SK-N-SH (cell line): ENCODE data around the gene SAXO1.

Source experiments
- CTCF ChIP-seq: fragments of 200-600 bp; sonication (generic); IDR thresholded peaks from 2 replicates; pipeline ENCODE4 v1.6.1; 2017; ENCODE audit warnings: antibody characterized with exemption, mild to moderate bottlenecking, moderate library complexity
- EP300 ChIP-seq, 2 experiments: IDR thresholded peaks; 2 replicates each; pipeline versions ENCODE4 v1.4.0 to v1.6.1; 2012; ENCODE audit warnings: borderline replicate concordance in 1 of 2, low read depth in 1 of 2, low read length in 1 of 2
- IRF3 ChIP-seq: fragments of 150-350 bp; IDR thresholded peaks from 2 replicates; pipeline ENCODE4 v1.6.1; 2016; ENCODE audit warnings: mild to moderate bottlenecking, low read depth, low read length
- JUND ChIP-seq: IDR thresholded peaks from 2 replicates; pipeline ENCODE4 v1.4.0; 2012
- MEF2A ChIP-seq: IDR thresholded peaks from 2 replicates; pipeline ENCODE4 v1.4.0; 2012; ENCODE audit warnings: low read depth, borderline replicate concordance
- NRF1 ChIP-seq: IDR thresholded peaks from 2 replicates; pipeline ENCODE4 v1.6.1; 2012; ENCODE audit warnings: low read depth, mild to moderate bottlenecking, low read length
- POLR2AphosphoS5 ChIP-seq: IDR thresholded peaks from 2 replicates; pipeline ENCODE4 v1.6.1; 2012; ENCODE audit warnings: low read depth, low read length
- SIN3A ChIP-seq: IDR thresholded peaks from 2 replicates; pipeline ENCODE4 v1.6.1; 2012; ENCODE audit warnings: low read depth, mild to moderate bottlenecking, low read length, moderate library complexity, borderline replicate concordance
- SMC3 ChIP-seq: IDR thresholded peaks from 2 replicates; pipeline ENCODE4 v1.6.1; 2012; ENCODE audit warnings: low read depth, low read length, improper control_type of control experiment
- TAF1 ChIP-seq: IDR thresholded peaks from 2 replicates; pipeline ENCODE4 v1.6.1; 2012; ENCODE audit warnings: low read depth, mild to moderate bottlenecking, low read length, moderate library complexity, borderline replicate concordance
- USF1 ChIP-seq: IDR thresholded peaks from 2 replicates; pipeline ENCODE4 v1.4.0; 2012; ENCODE audit warnings: low read depth, borderline replicate concordance
- USF2 ChIP-seq: fragments of 150-350 bp; IDR thresholded peaks from 2 replicates; pipeline ENCODE4 v1.6.1; 2017; ENCODE audit warnings: antibody characterized with exemption, low read length, low read depth, borderline replicate concordance

- TF ChIP-seq TAF1 (no peak), EP300 (IDR thresholded peaks at IDR 0.05; ENCODE audit: borderline replicate concordance in 1 of 2, low read depth in 1 of 2, low read length in 1 of 2) (no peak), IRF3 (no peak), CTCF (no peak), JUND (peak; percentile 59), MEF2A (no peak), USF1 (no peak), NRF1 (no peak), SIN3A (no peak), POLR2AphosphoS5 (no peak), USF2 (no peak), SMC3 (no peak)
Measured at GRCh38 chr9:18905028-18905882, 127.8 kb downstream of the SAXO1 start.
